Measurements from ENCODE around the gene CENPP.

Gene CENPP

DNA sequence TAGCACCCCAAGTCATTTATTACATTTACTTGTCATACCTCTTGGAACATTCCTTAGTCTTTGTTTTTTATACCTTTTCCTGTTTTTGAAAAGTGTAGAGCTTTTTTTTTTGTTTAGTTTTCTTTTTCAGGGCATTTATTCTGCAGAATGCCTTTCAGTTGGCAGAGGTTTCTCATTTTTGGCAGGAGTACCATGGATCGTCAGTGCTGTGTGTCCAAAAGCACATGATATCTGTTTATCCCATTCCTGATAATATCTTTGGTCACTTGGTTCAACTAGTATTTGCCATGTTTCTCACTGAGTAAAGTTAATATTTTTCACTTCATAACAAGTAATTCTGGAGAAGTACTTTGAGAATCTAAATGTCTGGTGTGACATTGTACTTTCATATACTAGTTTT is 67.9 kb downstream of the CENPP start:
- Histone ChIP-seq H3K4me3 (ENCODE audit: insufficient read length, low read depth) (no peak overlapping the region), H3K9me3 (ENCODE audit: insufficient read depth, low read length) (0 out of 2 replicates have a peak, but pooled peaks cover 8% of the 10 kb centered on the region), H3K27me3 (ENCODE audit: insufficient read depth, insufficient read length) (no peaks in the 10 kb centered on the region), H3K9ac (ENCODE audit: insufficient read length, low read depth) (no peak overlapping the region), H3K36me3 (ENCODE audit: insufficient read depth, insufficient read length, low read length) (no peaks in the 10 kb centered on the region), H3K4me1 (ENCODE audit: insufficient read depth, insufficient read length) (no peaks in the 10 kb centered on the region)
- no peak for TF ChIP-seq ZNF274 (IDR thresholded peaks at IDR 0.05; ENCODE audit: low read depth, low read length)
- TF ChIP-seq SUZ12 (IDR thresholded peaks at IDR 0.05; ENCODE audit: extremely low read depth, insufficient read depth, insufficient read length), result no peak
- no peak for TF ChIP-seq YY1 (IDR thresholded peaks at IDR 0.05; ENCODE audit: insufficient read depth, insufficient read length)
- no peak for DNase-seq (ENCODE audit: low read depth, low spot score)

DNA sequence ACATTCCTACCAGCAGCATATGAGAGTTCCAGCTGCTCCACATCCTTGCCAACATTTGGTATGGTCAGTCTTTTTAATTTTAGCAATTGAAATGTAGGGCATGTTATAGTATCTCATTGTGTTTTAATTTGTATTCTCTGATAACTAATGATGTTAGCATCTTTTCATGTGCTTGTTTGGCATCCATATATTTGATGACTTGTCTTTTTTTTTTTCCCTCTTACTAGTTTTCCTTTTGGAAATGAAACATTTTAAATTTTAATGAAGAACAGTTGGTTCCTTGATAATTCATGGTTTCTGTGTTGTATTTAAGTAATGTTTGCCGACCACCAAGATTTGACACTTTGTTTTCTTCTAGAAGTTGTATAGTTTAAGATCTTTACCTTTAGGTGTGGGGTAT is 69.9 kb downstream of the CENPP start:
- DNase-seq (ENCODE audit: low read depth, low spot score), result no peak
- no peak overlapping the region for H3K9ac ChIP-seq (ENCODE audit: insufficient read length, low read depth)
- 0 out of 2 replicates have a peak, but pooled peaks cover 8% of the 10 kb centered on the region for H3K9me3 ChIP-seq (ENCODE audit: insufficient read depth, low read length)
- TF ChIP-seq ZNF274 (IDR thresholded peaks at IDR 0.05; ENCODE audit: low read depth, low read length), result no peak
- no peak for TF ChIP-seq SUZ12 (IDR thresholded peaks at IDR 0.05; ENCODE audit: extremely low read depth, insufficient read depth, insufficient read length)
- TF ChIP-seq YY1 (IDR thresholded peaks at IDR 0.05; ENCODE audit: insufficient read depth, insufficient read length), result no peak
- no peaks in the 10 kb centered on the region for H3K36me3 ChIP-seq (ENCODE audit: insufficient read depth, insufficient read length, low read length)
- no peak overlapping the region for H3K4me3 ChIP-seq (ENCODE audit: insufficient read length, low read depth)
- no peaks in the 10 kb centered on the region for H3K27me3 ChIP-seq (ENCODE audit: insufficient read depth, insufficient read length)
- H3K4me1 ChIP-seq (ENCODE audit: insufficient read depth, insufficient read length), result no peaks in the 10 kb centered on the region

DNA sequence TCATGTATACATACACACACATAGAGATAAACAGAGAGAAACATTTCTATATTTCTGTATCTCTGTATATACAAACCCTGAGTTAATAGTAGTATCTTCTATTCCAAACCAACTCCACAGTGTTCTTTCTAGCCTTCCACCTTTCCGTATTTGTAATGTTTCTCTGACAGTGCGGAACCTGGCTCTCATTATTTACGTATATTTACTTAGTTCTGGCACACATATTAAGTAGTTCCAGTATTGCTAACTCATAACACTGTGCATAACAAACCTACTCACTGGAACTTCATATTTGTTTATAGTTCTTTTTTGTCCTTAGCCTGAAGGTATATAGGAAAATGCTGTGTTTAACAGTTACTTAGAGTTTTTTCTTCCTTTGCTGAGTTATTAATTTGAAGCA is 72.1 kb downstream of the CENPP start:
- no peak for TF ChIP-seq SUZ12 (IDR thresholded peaks at IDR 0.05; ENCODE audit: extremely low read depth, insufficient read depth, insufficient read length)
- no peak for TF ChIP-seq ZNF274 (IDR thresholded peaks at IDR 0.05; ENCODE audit: low read depth, low read length)
- no peak for TF ChIP-seq YY1 (IDR thresholded peaks at IDR 0.05; ENCODE audit: insufficient read depth, insufficient read length)

DNA sequence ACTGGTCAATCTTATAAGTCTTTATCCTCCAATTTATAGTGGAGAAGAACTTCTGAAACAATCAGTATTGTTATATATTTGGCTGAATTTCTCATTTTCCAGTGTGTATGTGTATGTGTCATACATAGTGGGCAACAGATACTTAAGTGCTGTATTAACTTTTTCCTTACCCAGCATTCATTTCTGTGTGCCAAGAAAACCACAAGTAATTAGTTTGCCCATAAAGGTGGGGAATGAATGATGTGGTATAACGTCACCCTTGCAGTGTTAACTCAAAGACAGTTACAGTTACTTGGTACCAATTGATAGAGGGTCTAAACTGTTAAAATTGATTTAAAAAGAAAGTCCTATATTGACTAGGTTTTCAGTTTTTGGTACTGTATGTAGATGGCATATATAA is 76.6 kb downstream of the CENPP start:
- Histone ChIP-seq H3K4me1 (ENCODE audit: insufficient read depth, insufficient read length) (no peaks in the 10 kb centered on the region), H3K9me3 (ENCODE audit: insufficient read depth, low read length) (0 out of 2 replicates have a peak, but pooled peaks cover 5% of the 10 kb centered on the region), H3K36me3 (ENCODE audit: insufficient read depth, insufficient read length, low read length) (no peaks in the 10 kb centered on the region), H3K4me3 (ENCODE audit: insufficient read length, low read depth) (no peak overlapping the region), H3K9ac (ENCODE audit: insufficient read length, low read depth) (no peak overlapping the region), H3K27me3 (ENCODE audit: insufficient read depth, insufficient read length) (no peaks in the 10 kb centered on the region)
- DNase-seq (ENCODE audit: low read depth, low spot score), result no peak
- no peak for TF ChIP-seq SUZ12 (IDR thresholded peaks at IDR 0.05; ENCODE audit: extremely low read depth, insufficient read depth, insufficient read length)
- TF ChIP-seq YY1 (IDR thresholded peaks at IDR 0.05; ENCODE audit: insufficient read depth, insufficient read length), result no peak
- no peak for TF ChIP-seq ZNF274 (IDR thresholded peaks at IDR 0.05; ENCODE audit: low read depth, low read length)

More for the DNA sequence above, 72.1 kb downstream of the CENPP start:
- Histone ChIP-seq H3K27me3 (ENCODE audit: insufficient read depth, insufficient read length) (no peaks in the 10 kb centered on the region), H3K9me3 (ENCODE audit: insufficient read depth, low read length) (0 out of 2 replicates have a peak, but pooled peaks cover 8% of the 10 kb centered on the region), H3K4me1 (ENCODE audit: insufficient read depth, insufficient read length) (no peaks in the 10 kb centered on the region), H3K9ac (ENCODE audit: insufficient read length, low read depth) (no peak overlapping the region), H3K36me3 (ENCODE audit: insufficient read depth, insufficient read length, low read length) (no peaks in the 10 kb centered on the region), H3K4me3 (ENCODE audit: insufficient read length, low read depth) (no peak overlapping the region)
- no peak for DNase-seq (ENCODE audit: low read depth, low spot score)

DNA sequence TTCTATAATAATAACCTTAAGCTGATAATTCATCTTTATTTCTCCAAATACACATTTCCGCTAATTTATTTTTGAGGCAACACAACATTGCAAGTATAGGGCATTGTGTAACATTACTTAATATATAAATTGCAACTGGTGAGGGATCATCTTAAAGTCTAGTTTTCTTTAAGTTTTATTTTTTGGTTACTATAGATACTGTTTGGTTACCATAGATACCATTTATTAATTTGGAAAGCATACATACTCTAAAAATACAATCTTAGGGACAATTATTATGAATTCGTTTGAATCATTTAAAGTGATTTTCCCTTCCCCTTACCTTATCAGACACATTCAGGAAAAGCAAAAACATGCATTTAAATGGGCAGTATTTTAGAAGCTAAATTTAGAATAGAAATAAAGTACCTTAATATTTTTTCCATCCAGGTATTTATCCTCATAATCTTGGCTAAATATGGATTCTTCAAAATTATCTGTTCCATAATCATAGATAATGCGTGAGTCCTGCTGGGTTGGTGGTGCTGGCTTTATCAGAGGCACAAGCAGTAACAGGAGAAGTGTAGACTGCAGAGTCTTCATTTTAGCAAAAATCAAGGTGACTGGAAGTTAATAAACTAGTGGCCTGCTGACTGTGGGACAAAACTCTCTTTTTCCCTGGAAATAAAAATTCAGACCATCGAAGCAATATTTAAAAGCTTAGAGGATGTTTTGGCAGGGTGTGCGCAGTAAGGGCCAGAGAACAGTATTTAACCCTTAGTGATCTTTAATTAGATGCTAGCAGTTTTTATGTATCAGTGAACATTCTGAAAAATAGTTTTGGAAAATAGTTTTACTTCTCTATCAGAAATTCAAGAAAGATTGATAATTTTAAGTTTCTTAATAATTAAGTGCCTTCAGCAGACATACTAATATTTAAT is 77.3 kb downstream of the CENPP start:
- H3K36me3 ChIP-seq (ENCODE audit: insufficient read depth, insufficient read length, low read length), result no peaks in the 10 kb centered on the region
- DNase-seq (ENCODE audit: low read depth, low spot score), result no peak
- H3K9ac ChIP-seq (ENCODE audit: insufficient read length, low read depth), result no peak overlapping the region
- no peak for TF ChIP-seq SUZ12 (IDR thresholded peaks at IDR 0.05; ENCODE audit: extremely low read depth, insufficient read depth, insufficient read length)
- no peaks in the 10 kb centered on the region for H3K9me3 ChIP-seq (ENCODE audit: insufficient read depth, low read length)
- H3K27me3 ChIP-seq (ENCODE audit: insufficient read depth, insufficient read length), result no peaks in the 10 kb centered on the region
- no peak overlapping the region for H3K4me3 ChIP-seq (ENCODE audit: insufficient read length, low read depth)
- no peaks in the 10 kb centered on the region for H3K4me1 ChIP-seq (ENCODE audit: insufficient read depth, insufficient read length)

DNA sequence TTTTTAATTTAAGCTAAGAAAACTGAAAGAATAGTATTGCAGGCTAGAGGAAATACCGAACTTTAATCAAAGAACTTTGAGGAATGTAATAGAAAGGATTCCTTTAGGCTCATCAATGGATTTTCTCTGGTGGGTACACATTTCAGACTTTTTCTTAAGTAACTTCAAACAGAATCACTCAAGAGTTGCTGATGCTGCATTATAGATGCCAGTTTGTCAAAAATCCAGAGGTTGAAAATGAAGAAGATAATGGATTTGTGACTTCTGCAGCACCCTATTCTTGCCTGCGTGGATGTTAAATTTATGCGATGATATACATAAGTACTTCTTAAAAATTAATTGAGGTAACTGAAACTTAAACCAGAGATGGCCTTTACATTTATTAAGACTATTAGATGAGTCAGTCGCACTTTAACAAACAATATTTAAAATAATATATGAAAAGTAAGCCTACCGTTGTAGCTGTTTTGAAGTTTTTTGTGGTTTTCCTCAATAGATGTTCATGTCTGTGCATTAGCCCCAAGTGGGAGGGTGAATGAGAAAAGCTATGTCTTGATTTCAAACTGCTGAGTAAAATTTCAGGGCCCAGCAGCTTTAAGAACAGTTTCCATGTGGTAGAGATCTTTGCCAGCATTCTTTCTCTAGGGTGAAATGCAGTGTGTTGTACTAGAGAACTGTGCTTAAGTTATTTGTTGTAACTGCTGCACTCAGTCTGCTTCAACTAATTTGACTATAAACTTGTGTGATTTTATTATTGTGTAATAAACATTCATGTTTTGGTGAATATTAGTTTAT is 78.5 kb downstream of the CENPP start, which contains the start of gene OGN:
Gene OGN (minus strand): TSS at position 537 of the 795 bp plus-strand sequence. CDS start 1,171 bp downstream, outside the sequence.
- Histone ChIP-seq H3K27me3 (ENCODE audit: insufficient read depth, insufficient read length) (no peaks in the 10 kb centered on the region), H3K36me3 (ENCODE audit: insufficient read depth, insufficient read length, low read length) (no peaks in the 10 kb centered on the region), H3K9me3 (ENCODE audit: insufficient read depth, low read length) (no peaks in the 10 kb centered on the region), H3K4me3 (ENCODE audit: insufficient read length, low read depth) (no peak within 1 kb of the TSS), H3K4me1 (ENCODE audit: insufficient read depth, insufficient read length) (no peaks in the 10 kb centered on the region), H3K9ac (ENCODE audit: insufficient read length, low read depth) (no peak within 1 kb of the TSS)
- TF ChIP-seq ZNF274 (IDR thresholded peaks at IDR 0.05; ENCODE audit: low read depth, low read length), result no peak
- no peak for TF ChIP-seq SUZ12 (IDR thresholded peaks at IDR 0.05; ENCODE audit: extremely low read depth, insufficient read depth, insufficient read length)
- TF ChIP-seq YY1 (IDR thresholded peaks at IDR 0.05; ENCODE audit: insufficient read depth, insufficient read length), result no peak
- DNase-seq (ENCODE audit: low read depth, low spot score), result no peak

DNA sequence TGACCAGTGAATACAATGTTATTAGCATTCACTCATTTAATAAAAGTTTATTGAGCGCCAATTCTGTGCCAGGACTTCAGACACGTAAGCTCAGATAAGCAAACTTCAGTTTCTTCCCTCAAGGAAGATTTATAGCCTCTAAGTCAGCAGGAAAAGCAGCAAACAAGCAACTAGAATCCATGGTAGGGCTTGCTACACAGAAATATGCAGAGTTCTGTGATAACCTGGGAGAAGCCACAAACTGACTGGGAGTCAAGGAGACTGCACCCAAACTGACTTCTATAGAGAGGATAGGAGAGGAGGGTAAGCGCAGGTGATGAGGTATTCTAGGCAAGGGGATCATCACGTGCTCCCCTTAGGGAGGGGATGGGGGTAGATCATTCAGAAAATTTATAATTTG is 80.1 kb downstream of the CENPP start:
- no peaks in the 10 kb centered on the region for H3K9me3 ChIP-seq (ENCODE audit: insufficient read depth, low read length)
- no peak for DNase-seq (ENCODE audit: low read depth, low spot score)
- H3K4me1 ChIP-seq (ENCODE audit: insufficient read depth, insufficient read length), result peaks cover 4% of the 10 kb centered on the region
- no peaks in the 10 kb centered on the region for H3K27me3 ChIP-seq (ENCODE audit: insufficient read depth, insufficient read length)
- no peaks in the 10 kb centered on the region for H3K36me3 ChIP-seq (ENCODE audit: insufficient read depth, insufficient read length, low read length)
- H3K9ac ChIP-seq (ENCODE audit: insufficient read length, low read depth), result no peak overlapping the region
- no peak overlapping the region for H3K4me3 ChIP-seq (ENCODE audit: insufficient read length, low read depth)
- TF ChIP-seq ZNF274 (IDR thresholded peaks at IDR 0.05; ENCODE audit: low read depth, low read length) (no peak), SUZ12 (IDR thresholded peaks at IDR 0.05; ENCODE audit: extremely low read depth, insufficient read depth, insufficient read length) (no peak), YY1 (IDR thresholded peaks at IDR 0.05; ENCODE audit: insufficient read depth, insufficient read length) (no peak)
